IMR-90 (cell line): Measurements from ENCODE around the gene MICA.

Experiments used
- CTCF ChIP-seq: conservative IDR thresholded peaks from 2 replicates; pipeline ENCODE4 v1.5.1; 2012; ENCODE audit warnings: mild to moderate bottlenecking, low read depth, low read length, improper control_type of control experiment
- MAFK ChIP-seq: IDR thresholded peaks from 2 replicates; pipeline ENCODE4 v1.6.1; 2012; ENCODE audit warnings: low read depth, low read length, improper control_type of control experiment
- POLR2A ChIP-seq: IDR thresholded peaks from 2 replicates; pipeline ENCODE4 v1.6.1; 2012; ENCODE audit warnings: mild to moderate bottlenecking, low read depth, low read length
- SMC3 ChIP-seq: fragments of 150-350 bp; IDR thresholded peaks from 2 replicates; pipeline ENCODE4 v1.6.1; 2016; ENCODE audit warnings: low read depth, mild to moderate bottlenecking, antibody characterized with exemption, low read length, moderate library complexity

- TF ChIP-seq CTCF: 0 out of 2 replicates have a peak, but pooled peaks have one; percentile 8
- TF ChIP-seq POLR2A: no peak
- no peak for TF ChIP-seq SMC3
- TF ChIP-seq MAFK: no peak
Observed at GRCh38 chr6:31356216-31356945, 47.0 kb upstream of the MICA start.
